Chondrocyte (in vitro differentiated cells): ENCODE measurements around the gene ANKRD17. TPM values are rescaled to one million over a fixed set of nuclear protein-coding genes. Genes with fewer than 3 reads are reported as not detected.

Experiments
- DNase-seq: peaks from one replicate; pipeline ENCODE4 v3.0.0; 2021; ENCODE audit warnings: mixed read lengths, low spot score
- H3K27ac Mint-ChIP-seq: one replicate; pipeline ENCODE4 v1.8.0; 2021; ENCODE audit warnings: mild to moderate bottlenecking, moderate library complexity, mixed read lengths; ENCODE audit not compliant: unreplicated experiment
- H3K27me3 Mint-ChIP-seq: 2 replicates; pipeline ENCODE4 v1.8.0; 2021; ENCODE audit warnings: low read depth, mixed read lengths
- H3K36me3 Mint-ChIP-seq: 2 replicates; pipeline ENCODE4 v1.8.0; 2021; ENCODE audit warnings: low read depth, mixed read lengths
- H3K4me1 Mint-ChIP-seq: 2 replicates; pipeline ENCODE4 v1.8.0; 2021; ENCODE audit warnings: low read depth, mild to moderate bottlenecking, mixed read lengths
- H3K4me3 Mint-ChIP-seq: one replicate; pipeline ENCODE4 v1.8.0; 2021; ENCODE audit warnings: mild to moderate bottlenecking, moderate library complexity, mixed read lengths; ENCODE audit not compliant: unreplicated experiment
- H3K9me3 Mint-ChIP-seq: 2 replicates; pipeline ENCODE4 v1.8.0; 2021; ENCODE audit warnings: low read depth, mixed read lengths
- total RNA-seq: library from RNA; stranded (reverse); gene quantifications from 3 replicates; pipeline ENCODE4 v1.2.1, GENCODE V29; 2021
- TF ChIP-seq, protein P1 (sequence below): fragments of 200-600 bp; sonication (generic); IDR thresholded peaks from 2 replicates; pipeline ENCODE4 v1.5.0; 2021; ENCODE audit warnings: antibody characterized with exemption, mild to moderate bottlenecking, moderate library complexity

ANKRD17 gene
- total RNA-seq, 1 donor from 2014 or later, result 55.1 TPM

- no peaks in the 10 kb centered on the region for H3K9me3 Mint-ChIP-seq
- TF ChIP-seq, protein P1, sequence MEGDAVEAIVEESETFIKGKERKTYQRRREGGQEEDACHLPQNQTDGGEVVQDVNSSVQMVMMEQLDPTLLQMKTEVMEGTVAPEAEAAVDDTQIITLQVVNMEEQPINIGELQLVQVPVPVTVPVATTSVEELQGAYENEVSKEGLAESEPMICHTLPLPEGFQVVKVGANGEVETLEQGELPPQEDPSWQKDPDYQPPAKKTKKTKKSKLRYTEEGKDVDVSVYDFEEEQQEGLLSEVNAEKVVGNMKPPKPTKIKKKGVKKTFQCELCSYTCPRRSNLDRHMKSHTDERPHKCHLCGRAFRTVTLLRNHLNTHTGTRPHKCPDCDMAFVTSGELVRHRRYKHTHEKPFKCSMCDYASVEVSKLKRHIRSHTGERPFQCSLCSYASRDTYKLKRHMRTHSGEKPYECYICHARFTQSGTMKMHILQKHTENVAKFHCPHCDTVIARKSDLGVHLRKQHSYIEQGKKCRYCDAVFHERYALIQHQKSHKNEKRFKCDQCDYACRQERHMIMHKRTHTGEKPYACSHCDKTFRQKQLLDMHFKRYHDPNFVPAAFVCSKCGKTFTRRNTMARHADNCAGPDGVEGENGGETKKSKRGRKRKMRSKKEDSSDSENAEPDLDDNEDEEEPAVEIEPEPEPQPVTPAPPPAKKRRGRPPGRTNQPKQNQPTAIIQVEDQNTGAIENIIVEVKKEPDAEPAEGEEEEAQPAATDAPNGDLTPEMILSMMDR, result no peak
- H3K27ac Mint-ChIP-seq, result no peak overlapping the region
- DNase-seq, result no peak
- no peaks in the 10 kb centered on the region for H3K27me3 Mint-ChIP-seq
- H3K4me3 Mint-ChIP-seq, result no peak overlapping the region
- peaks cover 46% of the 10 kb centered on the region for H3K4me1 Mint-ChIP-seq
- H3K36me3 Mint-ChIP-seq, result peaks cover 2% of the 10 kb centered on the region
These were observed 11.5 kb downstream of the ANKRD17 start for GRCh38 chr4:73247100-73247499.

DNA sequence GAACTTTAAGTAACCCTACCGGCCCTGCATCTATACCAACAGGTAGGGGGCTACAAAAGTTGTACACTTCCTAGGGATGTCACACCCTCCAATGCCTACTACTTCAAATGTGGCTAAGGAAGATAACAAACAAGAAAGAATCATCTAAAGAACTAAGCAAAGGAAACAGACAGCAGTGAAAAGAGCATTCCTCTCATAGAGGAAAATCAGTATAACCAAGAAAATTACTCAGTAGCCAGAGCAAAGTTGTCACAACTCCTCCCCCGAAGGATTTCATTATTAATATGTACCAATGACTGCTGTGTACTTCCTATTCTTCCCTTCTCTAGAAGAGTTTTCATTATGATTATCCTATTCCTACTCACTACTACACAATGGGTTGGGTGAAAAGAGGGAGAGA is 12.6 kb downstream of the ANKRD17 start:
- peaks cover 44% of the 10 kb centered on the region for H3K4me1 Mint-ChIP-seq
- H3K4me3 Mint-ChIP-seq, result no peak overlapping the region
- no peak overlapping the region for H3K27ac Mint-ChIP-seq

GRCh38 chr4:73244945-73245601 is 13.5 kb downstream of the ANKRD17 start:
- DNase-seq, result no peak
- Mint-ChIP-seq H3K27ac (no peak overlapping the region), H3K4me3 (no peak overlapping the region), H3K4me1 (peaks cover 41% of the 10 kb centered on the region), H3K9me3 (no peaks in the 10 kb centered on the region), H3K27me3 (no peaks in the 10 kb centered on the region), H3K36me3 (no peaks in the 10 kb centered on the region)
- TF ChIP-seq, protein P1, result no peak

More for the DNA sequence above, 12.6 kb downstream of the ANKRD17 start:
- Mint-ChIP-seq H3K36me3 (peaks cover 2% of the 10 kb centered on the region), H3K9me3 (no peaks in the 10 kb centered on the region), H3K27me3 (no peaks in the 10 kb centered on the region)
- TF ChIP-seq, protein P1, result no peak
- no peak for DNase-seq

DNA sequence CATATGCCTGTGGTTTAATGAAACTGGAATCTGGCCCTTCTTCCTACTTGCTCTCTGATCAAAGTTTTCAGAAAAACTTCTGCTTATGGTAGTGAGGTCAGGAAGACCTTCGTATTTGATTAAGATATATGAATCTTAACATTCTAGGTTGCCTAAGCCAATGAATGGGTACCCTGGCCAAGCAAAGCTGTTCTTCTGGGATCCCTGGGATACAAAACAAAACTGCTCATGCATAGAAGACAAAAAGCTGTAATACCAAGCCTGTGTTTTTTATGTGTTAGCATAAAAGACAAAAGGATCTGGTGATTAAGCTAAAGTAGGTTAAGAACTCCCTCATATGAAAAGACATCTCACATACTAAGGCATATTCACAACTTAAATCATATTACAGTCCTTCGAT is 21.6 kb downstream of the ANKRD17 start:
- TF ChIP-seq, protein P1, result no peak
- Mint-ChIP-seq H3K27ac (no peak overlapping the region), H3K36me3 (peaks cover 11% of the 10 kb centered on the region), H3K4me1 (peaks cover 10% of the 10 kb centered on the region), H3K9me3 (no peaks in the 10 kb centered on the region), H3K27me3 (no peaks in the 10 kb centered on the region), H3K4me3 (no peak overlapping the region)
- no peak for DNase-seq

DNA sequence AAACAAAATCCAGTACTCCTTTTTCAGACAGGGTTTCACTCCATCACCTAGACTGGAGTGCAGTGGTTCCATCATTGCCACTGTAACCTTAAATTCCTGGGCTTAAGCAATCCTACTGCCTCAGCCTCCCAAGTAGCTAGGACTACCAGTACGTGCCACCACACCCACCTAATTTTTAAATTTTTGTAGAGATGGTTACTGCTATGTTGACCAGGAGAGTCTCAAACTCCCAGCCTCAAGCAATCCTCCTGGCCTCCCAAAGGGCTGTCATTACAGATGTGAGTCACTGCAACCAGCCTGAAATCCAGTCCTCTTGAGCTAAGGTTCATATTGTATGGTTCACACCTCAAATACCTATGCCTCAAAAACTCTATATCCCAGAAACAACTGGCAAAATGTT is 22.4 kb downstream of the ANKRD17 start:
- DNase-seq, result no peak
- peaks cover 8% of the 10 kb centered on the region for H3K4me1 Mint-ChIP-seq
- H3K36me3 Mint-ChIP-seq, result peaks cover 11% of the 10 kb centered on the region
- no peaks in the 10 kb centered on the region for H3K27me3 Mint-ChIP-seq
- no peaks in the 10 kb centered on the region for H3K9me3 Mint-ChIP-seq
- no peak overlapping the region for H3K27ac Mint-ChIP-seq
- H3K4me3 Mint-ChIP-seq, result no peak overlapping the region
- TF ChIP-seq, protein P1, result no peak
